ENCODE results near the gene THADA.

Gene THADA

GRCh38 chr2:43419243-43419642 lies 176.6 kb downstream of the THADA start:
- no peak overlapping the region for H3K4me2 ChIP-seq (ENCODE audit: low read length)
- H3K4me3 ChIP-seq (ENCODE audit: low read depth, low read length, poor library complexity, severe bottlenecking), result no peak overlapping the region
- H3K79me2 ChIP-seq (ENCODE audit: insufficient read depth, low read length), result no peaks in the 10 kb centered on the region
- H2AFZ ChIP-seq (ENCODE audit: low read length), result no peak overlapping the region
- H3K27ac ChIP-seq (ENCODE audit: low read depth, low read length, poor library complexity, severe bottlenecking), result no peak overlapping the region
- H3K4me1 ChIP-seq (ENCODE audit: insufficient read depth, low read length, severe bottlenecking), result peaks cover 19% of the 10 kb centered on the region
- no peaks in the 10 kb centered on the region for H3K36me3 ChIP-seq (ENCODE audit: insufficient read depth, low read length)
- no peaks in the 10 kb centered on the region for H3F3A ChIP-seq (ENCODE audit: insufficient read depth, low read length)
- H4K20me1 ChIP-seq (ENCODE audit: insufficient read depth, low read length), result no peaks in the 10 kb centered on the region
- no peak for TF ChIP-seq EZH2 (IDR thresholded peaks at IDR 0.05; ENCODE audit: borderline replicate concordance, low read length)
- no peak for TF ChIP-seq CTCF (IDR thresholded peaks at IDR 0.05; ENCODE audit: low read length)
- H3K9me3 ChIP-seq (ENCODE audit: low read length), result no peaks in the 10 kb centered on the region
- no peaks in the 10 kb centered on the region for H3K9me2 ChIP-seq (ENCODE audit: low read depth, low read length)
- H3K9ac ChIP-seq (ENCODE audit: low read length), result no peak overlapping the region
- no peaks in the 10 kb centered on the region for H3K27me3 ChIP-seq (ENCODE audit: insufficient read depth, low read length)

DNA sequence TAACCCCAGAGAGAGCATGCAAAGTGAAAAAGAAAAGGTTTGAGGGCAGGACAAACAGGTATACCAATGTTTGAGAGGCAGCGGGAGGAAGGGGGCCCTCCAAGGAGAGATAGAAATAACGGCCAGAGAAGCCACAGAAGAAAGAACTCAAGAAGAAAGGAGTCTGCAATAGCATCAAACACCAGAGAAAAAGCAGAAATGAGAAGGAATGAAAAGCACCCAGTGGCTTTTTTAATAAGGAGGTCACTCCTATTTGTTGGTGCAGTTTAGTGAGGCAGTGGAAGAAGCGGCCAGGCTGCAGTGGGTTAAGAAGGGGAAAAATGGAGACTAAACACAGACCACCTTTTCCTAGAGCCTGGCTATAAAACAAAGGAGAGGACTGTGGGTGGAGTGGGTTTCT lies 177.2 kb downstream of the THADA start:
- Histone ChIP-seq H3K27me3 (ENCODE audit: insufficient read depth, low read length) (no peaks in the 10 kb centered on the region), H3K4me1 (ENCODE audit: insufficient read depth, low read length, severe bottlenecking) (peaks cover 17% of the 10 kb centered on the region)

DNA sequence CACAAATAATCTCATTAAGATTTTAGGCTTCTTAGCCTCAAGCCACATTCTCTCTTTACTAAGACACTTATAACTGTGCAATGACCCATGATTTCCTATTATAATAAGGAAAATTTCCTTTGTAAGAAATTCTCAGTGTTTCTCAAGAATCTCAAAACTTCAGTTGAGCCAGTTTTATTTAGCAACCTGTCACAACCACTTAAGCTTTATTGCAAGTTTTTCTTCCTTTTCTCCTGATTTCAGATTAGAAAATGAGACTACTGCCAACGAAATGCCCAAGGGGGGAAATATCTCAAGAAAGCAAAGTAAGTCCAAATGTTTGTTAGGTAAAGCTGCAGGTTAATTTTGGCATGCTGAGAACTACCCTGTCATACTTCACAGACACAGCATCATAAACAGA lies 178.5 kb downstream of the THADA start:
- H3K79me2 ChIP-seq (ENCODE audit: insufficient read depth, low read length), result no peaks in the 10 kb centered on the region
- no peaks in the 10 kb centered on the region for H3K9me2 ChIP-seq (ENCODE audit: low read depth, low read length)
- no peak for TF ChIP-seq CTCF (IDR thresholded peaks at IDR 0.05; ENCODE audit: low read length)
- TF ChIP-seq EZH2 (IDR thresholded peaks at IDR 0.05; ENCODE audit: borderline replicate concordance, low read length), result no peak
- no peaks in the 10 kb centered on the region for H3K9me3 ChIP-seq (ENCODE audit: low read length)
- no peak overlapping the region for H3K9ac ChIP-seq (ENCODE audit: low read length)
- no peak overlapping the region for H3K27ac ChIP-seq (ENCODE audit: low read depth, low read length, poor library complexity, severe bottlenecking)
- no peak overlapping the region for H3K4me3 ChIP-seq (ENCODE audit: low read depth, low read length, poor library complexity, severe bottlenecking)
- no peak overlapping the region for H3K4me2 ChIP-seq (ENCODE audit: low read length)
- H4K20me1 ChIP-seq (ENCODE audit: insufficient read depth, low read length), result no peaks in the 10 kb centered on the region
- H3K27me3 ChIP-seq (ENCODE audit: insufficient read depth, low read length), result no peaks in the 10 kb centered on the region
- H3K36me3 ChIP-seq (ENCODE audit: insufficient read depth, low read length), result no peaks in the 10 kb centered on the region
- peaks cover 17% of the 10 kb centered on the region for H3K4me1 ChIP-seq (ENCODE audit: insufficient read depth, low read length, severe bottlenecking)
- no peaks in the 10 kb centered on the region for H3F3A ChIP-seq (ENCODE audit: insufficient read depth, low read length)
- no peak overlapping the region for H2AFZ ChIP-seq (ENCODE audit: low read length)

More for the DNA sequence above, 177.2 kb downstream of the THADA start:
- no peaks in the 10 kb centered on the region for H3K36me3 ChIP-seq (ENCODE audit: insufficient read depth, low read length)
- H2AFZ ChIP-seq (ENCODE audit: low read length), result no peak overlapping the region
- H3K9ac ChIP-seq (ENCODE audit: low read length), result no peak overlapping the region
- H3K79me2 ChIP-seq (ENCODE audit: insufficient read depth, low read length), result no peaks in the 10 kb centered on the region
- H3K4me2 ChIP-seq (ENCODE audit: low read length), result no peak overlapping the region
- no peak overlapping the region for H3K4me3 ChIP-seq (ENCODE audit: low read depth, low read length, poor library complexity, severe bottlenecking)
- no peaks in the 10 kb centered on the region for H3K9me3 ChIP-seq (ENCODE audit: low read length)
- peak overlapping the region; percentile 12 for H3K27ac ChIP-seq (ENCODE audit: low read depth, low read length, poor library complexity, severe bottlenecking)
- no peaks in the 10 kb centered on the region for H3K9me2 ChIP-seq (ENCODE audit: low read depth, low read length)
- no peaks in the 10 kb centered on the region for H4K20me1 ChIP-seq (ENCODE audit: insufficient read depth, low read length)
- no peaks in the 10 kb centered on the region for H3F3A ChIP-seq (ENCODE audit: insufficient read depth, low read length)
- no peak for TF ChIP-seq CTCF (IDR thresholded peaks at IDR 0.05; ENCODE audit: low read length)
